Esophagus mucosa (tissue), 1 donor: ENCODE results near the gene TPM2. TPM values are rescaled to one million over a fixed set of nuclear protein-coding genes. Genes with fewer than 3 reads are reported as not detected.

Source experiments
- total RNA-seq: library from RNA; stranded (reverse); gene quantifications from one replicate; pipeline ENCODE4 v1.2.4, GENCODE V29; 2023
- donor health status: DM: yes; HTN: yes; CAD: no.

Gene TPM2
- total RNA-seq, 1 donor from 2014 or later = 31.2 TPM

Other genes with a start within 250 kb of the TPM2 start
- 4.7 TPM for gene RUSC2, start 199.8 kb downstream of the TPM2 start, total RNA-seq
- 9.5 TPM for gene TESK1, start 84.7 kb downstream of the TPM2 start, total RNA-seq
- gene CD72, start 71.5 kb downstream of the TPM2 start, total RNA-seq = 0.52 TPM
- 0.44 TPM for gene SIT1, start 39.0 kb downstream of the TPM2 start, total RNA-seq
- 5,550 TPM for gene RMRP, start 31.9 kb downstream of the TPM2 start, total RNA-seq
- 7.9 TPM for gene CCDC107, start 31.6 kb downstream of the TPM2 start, total RNA-seq
- gene ARHGEF39, start 24.7 kb downstream of the TPM2 start, total RNA-seq = 2.4 TPM
- gene CA9, start 16.0 kb downstream of the TPM2 start, total RNA-seq = 1.6 TPM
- gene TLN1, start 42.3 kb upstream of the TPM2 start, total RNA-seq = 84.6 TPM
- 15.1 TPM for gene CREB3, start 42.7 kb upstream of the TPM2 start, total RNA-seq
- 20.9 TPM for gene GBA2, start 59.3 kb upstream of the TPM2 start, total RNA-seq
- 17.4 TPM for gene RGP1, start 59.4 kb upstream of the TPM2 start, total RNA-seq
- gene MSMP, start 64.4 kb upstream of the TPM2 start, total RNA-seq = not detected
- gene NPR2, start 101.7 kb upstream of the TPM2 start, total RNA-seq = 1.3 TPM
- gene SPAG8, start 122.3 kb upstream of the TPM2 start, total RNA-seq = 0.20 TPM
- gene HINT2, start 125.1 kb upstream of the TPM2 start, total RNA-seq = 30.2 TPM
- gene FAM221B, start 138.8 kb upstream of the TPM2 start, total RNA-seq = not detected
- 1.7 TPM for gene TMEM8B, start 139.3 kb upstream of the TPM2 start, total RNA-seq
- not detected for gene OR13J1, start 180.5 kb upstream of the TPM2 start, total RNA-seq
- gene HRCT1, start 216.3 kb upstream of the TPM2 start, total RNA-seq = 1.2 TPM
- 0.16 TPM for gene SPAAR, start 219.6 kb upstream of the TPM2 start, total RNA-seq